Adrenal gland (tissue), 12 donors: ENCODE results near the gene F2RL3. TPM values are rescaled to one million over a fixed set of nuclear protein-coding genes. Genes with fewer than 3 reads are reported as not detected.

Experiments used
- DNase-seq, 7 donors: peaks; one replicate each; pipeline ENCODE4 v3.0.0-alpha.2; 2019 to 2020
- H3K27ac ChIP-seq, 5 donors: fragments of 200-600 bp; sonication (generic) in 4 of 5; 1 replicate in 3 of 5; 2 replicates in 2 of 5; pipeline versions ENCODE4 v1.5.1 to v1.8.0; 2016 to 2020; ENCODE audit warnings: mild to moderate bottlenecking in 1 of 5
- H3K27me3 ChIP-seq: fragments of 200-600 bp; 2 replicates; pipeline ENCODE4 v1.8.0; 2021
- H3K36me3 ChIP-seq, 2 donors: fragments of 200-600 bp; replicated peaks in 1 of 2; 1 replicate in 1 of 2; 2 replicates in 1 of 2; pipeline versions ENCODE4 v1.5.1 to v1.8.0; 2018 to 2022
- H3K4me1 ChIP-seq, 2 donors: fragments of 200-600 bp; replicated peaks in 1 of 2; 1 replicate in 1 of 2; 2 replicates in 1 of 2; pipeline versions ENCODE4 v1.5.1 to v1.8.0; 2018 to 2021
- H3K4me3 ChIP-seq, 4 donors: fragments of 200-600 bp; sonication (generic) in 3 of 4; one replicate each; pipeline ENCODE4 v1.5.1; 2016 to 2018
- H3K9me3 ChIP-seq, 3 donors: fragments of 200-600 bp; sonication (generic) in 1 of 3; replicated peaks in 1 of 3; 1 replicate in 2 of 3; 2 replicates in 1 of 3; pipeline versions ENCODE4 v1.5.1 to v1.8.0; 2016 to 2021
- POLR2A ChIP-seq, 2 donors: fragments of 450-650 bp; IDR thresholded peaks; one replicate each; pipeline ENCODE4 v1.6.1; 2017; ENCODE audit warnings: antibody characterized with exemption in 2 of 2, mild to moderate bottlenecking in 2 of 2, moderate library complexity in 1 of 2
- WGBS, 4 donors: extraction: QIAGEN DNeasy Blood & Tissue Kit in 2 of 4; methylation state at CpG; one replicate each; pipeline versions ENCODE4 v1.1.5 to v1.1.7; 2013 to 2017; 5-methylcytosine and 5-hydroxymethylcytosine counted together
- intact Hi-C, 2 donors: fragments of 100-400 bp; cut with DNase I; formaldehyde crosslinking; loops; one replicate each; pipeline versions ENCODE4 v1.14.1 to v1.15.0; 2022 to 2023
- polyA plus RNA-seq, 3 donors: library from polyadenylated mRNA; stranded (reverse); fragments of 200-250 nt in 2 of 3; fragments of 350-450 nt in 1 of 3; fragmentation: Illumina TruSeq in 1 of 3; extraction: RNeasy Lipid Tissue Mini Kit (QIAGEN cat#74804) in 1 of 3; gene quantifications; one replicate each; pipeline ENCODE4 v1.2.3, GENCODE V29; 2013 to 2014
- total RNA-seq, 9 donors: library from RNA; depleted of rRNA in 4 of 9; stranded (reverse); fragments of >200 nt in 4 of 9; fragments of 120-200 nt in 1 of 9; fragmentation: NEBNext Ultra II Directional in 1 of 9; extraction: Animal tissue kit (Norgen Biotek cat#: 25700) in 1 of 9; gene quantifications; one replicate each; pipeline versions ENCODE4 v1.1.0 to v1.2.4, GENCODE V29; 2013 to 2023
- TF ChIP-seq, protein P1 (sequence below), 6 experiments: fragments of 450-650 bp in 4 of 6; fragments of 200-600 bp in 2 of 6; sonication (generic) in 1 of 6; IDR thresholded peaks; 1 replicate in 5 of 6; 2 replicates in 1 of 6; pipeline versions ENCODE4 v1.5.1 to v1.8.0; 2016 to 2021; ENCODE audit warnings: antibody characterized with exemption in 6 of 6, mild to moderate bottlenecking in 2 of 6, moderate library complexity in 1 of 6
- donor health status: healthy with polysubstance abuse.
- donor health status: Bipolar disorder and iron deficiency.
- donor health status: DM: yes; HTN: yes; CAD: no.
- donor health status: DM: no; HTN: no; CAD: no.
- donor health status: DM: no; HTN: no; CAD: no.
- donor health status: DM: yes; HTN: yes; CAD: no.

The F2RL3 gene
- total and polyA plus RNA-seq, 12 donors: 0.17 to 3.8 (median 2.2) TPM

DNA sequence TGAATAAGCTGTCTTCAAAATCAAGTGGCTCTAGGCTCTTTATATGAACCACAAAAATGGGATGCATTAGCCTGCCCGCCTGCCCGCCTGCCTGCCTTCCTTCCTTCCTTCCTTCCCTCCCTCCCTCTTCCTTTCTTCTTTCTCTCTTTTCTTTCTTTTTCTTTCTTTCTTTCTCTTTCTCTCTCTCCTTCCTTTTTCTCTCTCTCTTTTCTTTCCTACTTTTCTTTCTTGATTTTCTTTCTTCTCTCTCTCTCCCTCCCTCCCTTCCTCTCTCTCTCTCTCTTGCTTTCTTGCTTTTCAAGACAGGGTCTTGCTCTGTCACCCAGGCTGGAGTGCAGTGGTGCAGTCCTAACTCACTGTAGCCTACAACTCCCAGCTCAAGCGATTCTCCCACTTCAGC is 26.9 kb downstream of the F2RL3 start:
- WGBS, 4 donors: 56 to 79% (median 68%) methylated on average over 3 of the region's 3 CpGs
- Histone ChIP-seq H3K27me3 (no peaks in the 10 kb centered on the region), H3K9me3 (peaks cover 0 to 4% (median 0%) of the 10 kb centered on the region in 3 donors), H3K27ac (no peak overlapping the region), H3K4me3 (no peak overlapping the region), H3K4me1 (no peaks in the 10 kb centered on the region), H3K36me3 (no peaks in the 10 kb centered on the region)
- DNase-seq: no peak
- no peak for TF ChIP-seq POLR2A (IDR thresholded peaks at IDR 0.05)
- TF ChIP-seq, protein P1, sequence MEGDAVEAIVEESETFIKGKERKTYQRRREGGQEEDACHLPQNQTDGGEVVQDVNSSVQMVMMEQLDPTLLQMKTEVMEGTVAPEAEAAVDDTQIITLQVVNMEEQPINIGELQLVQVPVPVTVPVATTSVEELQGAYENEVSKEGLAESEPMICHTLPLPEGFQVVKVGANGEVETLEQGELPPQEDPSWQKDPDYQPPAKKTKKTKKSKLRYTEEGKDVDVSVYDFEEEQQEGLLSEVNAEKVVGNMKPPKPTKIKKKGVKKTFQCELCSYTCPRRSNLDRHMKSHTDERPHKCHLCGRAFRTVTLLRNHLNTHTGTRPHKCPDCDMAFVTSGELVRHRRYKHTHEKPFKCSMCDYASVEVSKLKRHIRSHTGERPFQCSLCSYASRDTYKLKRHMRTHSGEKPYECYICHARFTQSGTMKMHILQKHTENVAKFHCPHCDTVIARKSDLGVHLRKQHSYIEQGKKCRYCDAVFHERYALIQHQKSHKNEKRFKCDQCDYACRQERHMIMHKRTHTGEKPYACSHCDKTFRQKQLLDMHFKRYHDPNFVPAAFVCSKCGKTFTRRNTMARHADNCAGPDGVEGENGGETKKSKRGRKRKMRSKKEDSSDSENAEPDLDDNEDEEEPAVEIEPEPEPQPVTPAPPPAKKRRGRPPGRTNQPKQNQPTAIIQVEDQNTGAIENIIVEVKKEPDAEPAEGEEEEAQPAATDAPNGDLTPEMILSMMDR (IDR thresholded peaks at IDR 0.05): no peak
- intact Hi-C loops: no loop called here

DNA sequence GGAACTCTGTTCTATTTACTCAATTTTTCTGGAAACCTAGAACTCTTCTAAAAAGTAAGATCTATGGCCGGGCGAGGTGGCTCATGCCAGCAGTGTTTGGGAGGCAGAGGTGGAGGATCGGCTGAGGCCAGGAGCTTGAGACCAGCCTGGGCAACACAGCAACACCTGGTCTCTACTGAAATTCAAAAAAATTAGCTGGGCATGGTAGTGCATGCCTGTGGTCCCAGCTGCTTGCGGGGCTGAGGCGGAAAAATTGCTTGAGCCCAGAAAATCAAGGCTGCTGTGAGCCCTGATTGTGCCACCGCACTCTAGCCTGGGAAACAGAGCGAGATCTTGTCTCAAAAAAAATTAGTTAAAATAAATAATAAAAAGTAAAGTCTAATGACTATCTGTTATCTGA is 28.6 kb downstream of the F2RL3 start:
- no peak for DNase-seq
- intact Hi-C loops: no loop called here
- no peak for TF ChIP-seq POLR2A (IDR thresholded peaks at IDR 0.05)
- TF ChIP-seq, protein P1 (IDR thresholded peaks at IDR 0.05): no peak
- H3K36me3 ChIP-seq: no peaks in the 10 kb centered on the region
- H3K9me3 ChIP-seq: peaks cover 0 to 4% (median 0%) of the 10 kb centered on the region in 3 donors
- WGBS, 4 donors: 77 to 80% (median 78%) methylated on average over 7 of the region's 7 CpGs
- H3K27ac ChIP-seq: no peak overlapping the region
- H3K4me3 ChIP-seq: no peak overlapping the region
- H3K4me1 ChIP-seq: no peaks in the 10 kb centered on the region
- H3K27me3 ChIP-seq: no peaks in the 10 kb centered on the region

DNA sequence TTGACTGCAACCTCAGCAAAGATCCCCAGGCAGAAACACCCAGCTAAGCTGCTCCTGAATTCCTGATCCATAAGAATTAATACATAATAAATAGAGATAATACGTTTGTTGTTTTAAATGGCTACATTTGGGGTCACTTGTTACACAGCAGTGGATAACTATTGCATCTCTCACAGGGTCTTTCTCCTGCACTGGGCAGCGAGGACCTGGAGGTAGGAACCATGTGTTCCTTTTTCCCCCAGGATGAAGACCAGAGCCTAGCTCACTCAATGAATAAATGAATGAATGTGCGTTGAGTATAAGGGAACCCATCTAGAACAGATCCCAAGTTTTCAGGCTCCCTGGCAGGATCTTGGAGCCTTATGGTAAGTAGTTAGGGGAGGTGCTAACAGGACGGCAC is 30.7 kb downstream of the F2RL3 start:
- 64 to 86% (median 70%) methylated on average over 4 of the region's 4 CpGs for WGBS, 4 donors
- no peak overlapping the region for H3K4me3 ChIP-seq
- DNase-seq: no peak
- H3K4me1 ChIP-seq: no peaks in the 10 kb centered on the region
- intact Hi-C loops: no loop called here
- H3K27ac ChIP-seq: no peak overlapping the region
- H3K36me3 ChIP-seq: no peaks in the 10 kb centered on the region
- TF ChIP-seq, protein P1 (IDR thresholded peaks at IDR 0.05): no peak
- no peak for TF ChIP-seq POLR2A (IDR thresholded peaks at IDR 0.05)
- no peaks in the 10 kb centered on the region for H3K9me3 ChIP-seq
- no peaks in the 10 kb centered on the region for H3K27me3 ChIP-seq

DNA sequence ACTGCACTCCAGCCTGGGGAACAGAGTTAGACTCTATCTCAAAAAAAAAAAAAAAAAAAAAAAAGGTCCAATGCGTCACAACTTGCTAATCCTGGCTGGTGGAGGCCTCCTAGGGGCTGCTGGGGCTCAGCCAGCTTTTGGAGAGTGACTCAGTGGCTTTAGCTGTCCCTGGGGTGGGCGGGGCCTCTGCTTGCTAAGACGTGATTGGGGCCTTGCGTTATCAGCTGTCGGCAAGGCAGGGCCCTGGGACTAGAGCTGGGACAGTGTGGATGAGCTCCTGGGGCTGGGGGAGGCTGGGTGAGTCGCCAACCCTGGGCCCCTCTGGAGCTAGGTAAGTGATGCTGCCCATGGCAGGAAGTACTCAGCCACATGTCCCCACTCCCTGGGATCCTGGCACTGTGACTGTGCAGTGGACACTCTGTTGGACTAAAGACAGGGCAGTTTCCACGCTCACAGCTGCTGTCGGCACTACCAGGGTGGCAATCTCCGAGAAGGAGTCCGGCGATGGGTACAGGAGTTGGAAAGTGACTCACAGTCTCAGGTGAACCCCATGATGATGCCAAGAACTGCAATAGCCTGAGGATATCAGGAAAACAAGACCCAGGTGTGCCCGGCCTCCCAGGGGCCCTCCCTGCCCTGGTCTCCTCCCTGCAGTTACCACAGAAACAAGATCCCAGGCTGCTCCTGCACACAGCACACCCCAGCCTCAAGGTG is 32.2 kb downstream of the F2RL3 start:
- Histone ChIP-seq H3K36me3 (no peaks in the 10 kb centered on the region), H3K9me3 (no peaks in the 10 kb centered on the region), H3K27me3 (no peaks in the 10 kb centered on the region), H3K4me3 (no peak overlapping the region), H3K4me1 (no peaks in the 10 kb centered on the region), H3K27ac (no peak overlapping the region)
- 56 to 69% (median 65%) methylated on average over 5 to 12 of the region's 12 CpGs for WGBS, 4 donors
- intact Hi-C loops: no loop called here
- TF ChIP-seq, protein P1 (IDR thresholded peaks at IDR 0.05): no peak
- TF ChIP-seq POLR2A (IDR thresholded peaks at IDR 0.05): no peak
- DNase-seq: peak; percentile 64 to 94 (median 88)
